HepG2 (cell line): Measurements from ENCODE around the gene POLR3E. TPM values are rescaled to one million over a fixed set of nuclear protein-coding genes. Genes with fewer than 3 reads are reported as not detected.

Experiments
- BHLHE40 ChIP-seq: IDR thresholded peaks from 2 replicates; pipeline ENCODE4 v1.6.1; 2011; ENCODE audit warnings: low read length, improper control_type of control experiment
- BRD4 ChIP-seq: sonication (generic); formaldehyde crosslinking; IDR thresholded peaks from 2 replicates; pipeline ENCODE4 v1.4.0; 2020; ENCODE audit warnings: missing genetic modification reagents
- CAMTA2 ChIP-seq: sonication (generic); formaldehyde crosslinking; IDR thresholded peaks from 2 replicates; pipeline ENCODE4 v1.4.0; 2020; ENCODE audit warnings: mild to moderate bottlenecking, missing genetic modification reagents, borderline replicate concordance
- DR1 ChIP-seq: sonication (generic); formaldehyde crosslinking; IDR thresholded peaks from 2 replicates; pipeline ENCODE4 v1.8.0; 2021; ENCODE audit warnings: mild to moderate bottlenecking, missing genetic modification reagents, inconsistent platforms
- ETV6 ChIP-seq: sonication (generic); formaldehyde crosslinking; conservative IDR thresholded peaks from 2 replicates; pipeline ENCODE4 v1.4.0; 2020; ENCODE audit warnings: missing genetic modification reagents
- EZH2 ChIP-seq: conservative IDR thresholded peaks from 2 replicates; pipeline ENCODE4 v1.6.1; 2012; ENCODE audit warnings: mild to moderate bottlenecking, low read depth, low read length, moderate library complexity
- GFI1 ChIP-seq: sonication (generic); formaldehyde crosslinking; IDR thresholded peaks from 2 replicates; pipeline ENCODE4 v1.5.0; 2020; ENCODE audit warnings: missing genetic modification reagents, mild to moderate bottlenecking, borderline replicate concordance
- KAT7 ChIP-seq: IDR thresholded peaks from 2 replicates; pipeline ENCODE4 v1.6.1; 2018; ENCODE audit warnings: borderline replicate concordance, missing compliant biosample characterization
- MIER2 ChIP-seq: IDR thresholded peaks from 2 replicates; pipeline ENCODE4 v1.6.1; 2016; ENCODE audit warnings: missing biosample characterization, missing genetic modification reagents
- PCBP2 ChIP-seq: fragments of 200-400 bp; formaldehyde crosslinking; optimal IDR thresholded peaks from 2 replicates; pipeline ENCODE3; 2018; ENCODE audit warnings: low read length, low read depth; ENCODE audit not compliant: poor library complexity, severe bottlenecking
- REL ChIP-seq: sonication (generic); formaldehyde crosslinking; conservative IDR thresholded peaks from 2 replicates; pipeline ENCODE4 v1.8.0; 2022; ENCODE audit warnings: mild to moderate bottlenecking, missing genetic modification reagents, moderate library complexity
- SAP130 ChIP-seq: IDR thresholded peaks from 2 replicates; pipeline ENCODE4 v1.6.1; 2016; ENCODE audit warnings: low read depth
- SMAD1 ChIP-seq: sonication (generic); formaldehyde crosslinking; IDR thresholded peaks from 2 replicates; pipeline ENCODE4 v1.4.0; 2020; ENCODE audit warnings: missing genetic modification reagents, low read depth, mild to moderate bottlenecking, borderline replicate concordance
- SMYD3 ChIP-seq: sonication (generic); formaldehyde crosslinking; IDR thresholded peaks from 2 replicates; pipeline ENCODE4 v1.8.1; 2023; ENCODE audit warnings: mild to moderate bottlenecking, missing genetic modification reagents
- TAF15 ChIP-seq: fragments of 200-400 bp; formaldehyde crosslinking; IDR thresholded peaks from one replicate; pipeline ENCODE4 v1.6.1; 2018; ENCODE audit warnings: mild to moderate bottlenecking, low read depth, low read length; ENCODE audit not compliant: poor library complexity, severe bottlenecking
- WIZ ChIP-seq: sonication (generic); formaldehyde crosslinking; IDR thresholded peaks from 2 replicates; pipeline ENCODE4 v1.5.1; 2020; ENCODE audit warnings: mild to moderate bottlenecking, missing genetic modification reagents
- ZKSCAN5 ChIP-seq: sonication (generic); formaldehyde crosslinking; IDR thresholded peaks from 2 replicates; pipeline ENCODE4 v1.5.1; 2020; ENCODE audit warnings: mild to moderate bottlenecking, missing genetic modification reagents
- ZNF260 ChIP-seq: sonication (generic); formaldehyde crosslinking; IDR thresholded peaks from 2 replicates; pipeline ENCODE4 v1.4.0; 2020; ENCODE audit warnings: missing genetic modification reagents, low read depth, mild to moderate bottlenecking, borderline replicate concordance
- ZNF274 ChIP-seq: sonication (generic); formaldehyde crosslinking; IDR thresholded peaks from 2 replicates; pipeline ENCODE4 v1.5.1; 2020; ENCODE audit warnings: mild to moderate bottlenecking, missing genetic modification reagents
- ZNF296 ChIP-seq: sonication (generic); formaldehyde crosslinking; conservative IDR thresholded peaks from 2 replicates; pipeline ENCODE4 v1.5.0; 2020; ENCODE audit warnings: mild to moderate bottlenecking, missing genetic modification reagents
- ZNF3 ChIP-seq: IDR thresholded peaks from 2 replicates; pipeline ENCODE4 v1.7.0; 2017; ENCODE audit warnings: inconsistent platforms
- ZNF430 ChIP-seq: sonication (generic); formaldehyde crosslinking; IDR thresholded peaks from 2 replicates; pipeline ENCODE4 v1.9.0; 2021; ENCODE audit warnings: mild to moderate bottlenecking, missing genetic modification reagents
- ZNF570 ChIP-seq: sonication (generic); formaldehyde crosslinking; IDR thresholded peaks from 2 replicates; pipeline ENCODE4 v1.4.0; 2020; ENCODE audit warnings: mild to moderate bottlenecking, missing genetic modification reagents, borderline replicate concordance
- ZNF703 ChIP-seq: sonication (generic); formaldehyde crosslinking; IDR thresholded peaks from 2 replicates; pipeline ENCODE4 v1.5.1; 2020; ENCODE audit warnings: missing genetic modification reagents, mild to moderate bottlenecking, moderate library complexity, borderline replicate concordance
- ZNF772 ChIP-seq: sonication (generic); formaldehyde crosslinking; IDR thresholded peaks from 2 replicates; pipeline ENCODE4 v1.5.0; 2020; ENCODE audit warnings: mild to moderate bottlenecking, missing genetic modification reagents
- ZNF775 ChIP-seq: sonication (generic); formaldehyde crosslinking; IDR thresholded peaks from 2 replicates; pipeline ENCODE4 v1.4.0; 2020; ENCODE audit warnings: missing genetic modification reagents, mild to moderate bottlenecking, moderate library complexity, borderline replicate concordance
- ZSCAN12 ChIP-seq: sonication (generic); formaldehyde crosslinking; IDR thresholded peaks from 2 replicates; pipeline ENCODE4 v1.9.0; 2021; ENCODE audit warnings: mild to moderate bottlenecking, missing genetic modification reagents
- polyA plus RNA-seq, 8 experiments: library from polyadenylated mRNA; depleted of rRNA in 3 of 8; stranded (reverse) in 7 of 8; unstranded in 1 of 8; fragments of >200 nt; fragmentation: Illumina TruSeq in 4 of 8; extraction: Trizol in 4 of 8; gene quantifications; 2 replicates each; pipeline versions ENCODE4 v1.2.1 to v1.2.3, GENCODE V29; 2011 to 2016; ENCODE audit warnings: low read depth in 4 of 8, missing spikeins in 1 of 8, mixed read lengths in 1 of 8; ENCODE audit not compliant: insufficient read depth in 1 of 8
- total RNA-seq, 5 experiments: library from RNA; depleted of rRNA; stranded (reverse); fragments of >200 nt; fragmentation: Illumina TruSeq; extraction: Trizol; gene quantifications; 2 replicates each; pipeline ENCODE4 v1.2.3, GENCODE V29; 2016; ENCODE audit warnings: low read depth in 1 of 5
- TF ChIP-seq, protein P1 (sequence below): sonication (generic); IDR thresholded peaks from 2 replicates; pipeline ENCODE4 v1.6.1; 2016; ENCODE audit warnings: low read depth, borderline replicate concordance
- TF ChIP-seq, protein P2 (sequence below): sonication (generic); formaldehyde crosslinking; IDR thresholded peaks from 2 replicates; pipeline ENCODE4 v1.4.0; 2020; ENCODE audit warnings: missing genetic modification reagents, mild to moderate bottlenecking, borderline replicate concordance

POLR3E gene
- total and polyA plus RNA-seq, 2 of the 13 experiments (the other 11 are each of a cell fraction or from before 2014, with no cell fraction given): 135 to 262 TPM

DNA sequence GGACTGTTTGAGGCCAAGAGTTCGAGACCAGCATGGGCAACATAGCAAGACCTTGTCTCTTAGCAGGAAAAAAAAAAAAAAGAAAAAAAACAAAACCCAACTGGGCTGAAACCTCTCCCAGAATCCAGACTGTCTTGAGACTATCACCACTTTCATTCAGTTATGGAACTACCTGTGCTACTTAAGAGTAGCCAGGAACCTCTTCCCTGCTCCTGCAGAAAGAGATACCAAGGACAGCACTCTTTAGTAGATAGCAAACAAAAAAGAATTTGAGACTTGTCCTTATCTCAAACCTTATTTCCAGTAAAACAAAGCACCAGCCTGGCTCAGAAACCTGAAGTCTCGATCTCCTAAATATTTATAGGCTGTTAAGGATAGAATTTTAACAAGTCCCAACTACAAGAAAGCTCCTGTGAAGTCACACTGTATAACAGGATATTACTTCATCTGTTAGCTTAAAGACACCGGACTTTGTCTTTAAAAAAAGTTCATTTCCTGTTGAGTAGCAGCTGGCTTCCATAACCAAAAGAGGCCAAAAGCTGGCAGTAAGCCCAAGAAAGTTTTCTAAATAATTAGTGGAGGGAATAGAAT lies 72.1 kb downstream of the POLR3E start (continued):
- TF ChIP-seq ZNF703 (CRISPR knock-in tag) (no peak), ZNF3 (CRISPR knock-in tag) (no peak), ZNF430 (CRISPR knock-in tag) (no peak), ZNF772 (CRISPR knock-in tag) (no peak), BHLHE40 (no peak), REL (CRISPR knock-in tag) (no peak), ZNF570 (CRISPR knock-in tag) (no peak), ZNF274 (CRISPR knock-in tag) (no peak), SMYD3 (CRISPR knock-in tag) (no peak), SAP130 (peak; percentile 79; the same call in 1 of the 2 replicates), BRD4 (CRISPR knock-in tag) (no peak), SMAD1 (CRISPR knock-in tag) (no peak), ZNF260 (CRISPR knock-in tag) (no peak), CAMTA2 (CRISPR knock-in tag) (no peak), PCBP2 (no peak), EZH2 (no peak), ZNF296 (CRISPR knock-in tag) (no peak), DR1 (CRISPR knock-in tag) (no peak), ZNF775 (CRISPR knock-in tag) (no peak), MIER2 (CRISPR knock-in tag) (peak; percentile 86), KAT7 (no peak), WIZ (CRISPR knock-in tag) (no peak), ZSCAN12 (CRISPR knock-in tag) (no peak), ZKSCAN5 (no peak), GFI1 (no peak), ETV6 (CRISPR knock-in tag) (no peak), TAF15 (no peak)
- TF ChIP-seq, protein P1, sequence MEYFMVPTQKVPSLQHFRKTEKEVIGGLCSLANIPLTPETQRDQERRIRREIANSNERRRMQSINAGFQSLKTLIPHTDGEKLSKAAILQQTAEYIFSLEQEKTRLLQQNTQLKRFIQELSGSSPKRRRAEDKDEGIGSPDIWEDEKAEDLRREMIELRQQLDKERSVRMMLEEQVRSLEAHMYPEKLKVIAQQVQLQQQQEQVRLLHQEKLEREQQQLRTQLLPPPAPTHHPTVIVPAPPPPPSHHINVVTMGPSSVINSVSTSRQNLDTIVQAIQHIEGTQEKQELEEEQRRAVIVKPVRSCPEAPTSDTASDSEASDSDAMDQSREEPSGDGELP: peak; percentile 86; the same call in 1 of the 2 replicates
- TF ChIP-seq, protein P2, sequence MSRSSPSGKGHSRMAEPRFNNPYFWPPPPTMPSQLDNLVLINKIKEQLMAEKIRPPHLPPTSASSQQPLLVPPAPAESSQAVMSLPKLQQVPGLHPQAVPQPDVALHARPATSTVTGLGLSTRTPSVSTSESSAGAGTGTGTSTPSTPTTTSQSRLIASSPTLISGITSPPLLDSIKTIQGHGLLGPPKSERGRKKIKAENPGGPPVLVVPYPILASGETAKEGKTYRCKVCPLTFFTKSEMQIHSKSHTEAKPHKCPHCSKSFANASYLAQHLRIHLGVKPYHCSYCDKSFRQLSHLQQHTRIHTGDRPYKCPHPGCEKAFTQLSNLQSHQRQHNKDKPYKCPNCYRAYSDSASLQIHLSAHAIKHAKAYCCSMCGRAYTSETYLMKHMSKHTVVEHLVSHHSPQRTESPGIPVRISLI (CRISPR knock-in tag): peak; percentile 97
